Mammary epithelial cell (primary cell): ENCODE results near the gene MIS18A.

Experiments used
- CTCF ChIP-seq, 2 donors: IDR thresholded peaks in 1 of 2; conservative IDR thresholded peaks in 1 of 2; 2 replicates each; pipeline ENCODE4 v1.5.1; 2011 to 2012; ENCODE audit warnings: inconsistent platforms in 2 of 2, low read length in 2 of 2, mild to moderate bottlenecking in 2 of 2, control low read depth in 1 of 2, low read depth in 1 of 2; ENCODE audit not compliant: insufficient read depth in 1 of 2; ENCODE audit errors: extremely low read depth in 1 of 2
- EZH2 ChIP-seq: IDR thresholded peaks from 2 replicates; pipeline ENCODE4 v1.6.1; 2012; ENCODE audit warnings: low read length, inconsistent platforms, borderline replicate concordance

- TF ChIP-seq CTCF (conservative IDR thresholded peaks at IDR 0.05 in 1 of 2, IDR thresholded peaks at IDR 0.05 in 1 of 2; ENCODE audit: extremely low read depth in 1 of 2, insufficient read depth in 1 of 2, low read depth in 1 of 2, low read length in 2 of 2), result no peak
- no peak for TF ChIP-seq EZH2
These were observed 8.1 kb downstream of the MIS18A start for GRCh38 chr21:32270748-32271147.
